ENCODE measurements around the gene ISOC2. TPM values are rescaled to one million over a fixed set of nuclear protein-coding genes. Genes with fewer than 3 reads are reported as not detected.
"Not testable (repeated sequence)": the region's sequence is repeated elsewhere in the genome, so short reads cannot be mapped to it uniquely, and the experiment has no call there.

The ISOC2 gene
- polyA plus RNA-seq, 4 donors, result 33.8 to 59.3 (median 42.8) TPM

DNA sequence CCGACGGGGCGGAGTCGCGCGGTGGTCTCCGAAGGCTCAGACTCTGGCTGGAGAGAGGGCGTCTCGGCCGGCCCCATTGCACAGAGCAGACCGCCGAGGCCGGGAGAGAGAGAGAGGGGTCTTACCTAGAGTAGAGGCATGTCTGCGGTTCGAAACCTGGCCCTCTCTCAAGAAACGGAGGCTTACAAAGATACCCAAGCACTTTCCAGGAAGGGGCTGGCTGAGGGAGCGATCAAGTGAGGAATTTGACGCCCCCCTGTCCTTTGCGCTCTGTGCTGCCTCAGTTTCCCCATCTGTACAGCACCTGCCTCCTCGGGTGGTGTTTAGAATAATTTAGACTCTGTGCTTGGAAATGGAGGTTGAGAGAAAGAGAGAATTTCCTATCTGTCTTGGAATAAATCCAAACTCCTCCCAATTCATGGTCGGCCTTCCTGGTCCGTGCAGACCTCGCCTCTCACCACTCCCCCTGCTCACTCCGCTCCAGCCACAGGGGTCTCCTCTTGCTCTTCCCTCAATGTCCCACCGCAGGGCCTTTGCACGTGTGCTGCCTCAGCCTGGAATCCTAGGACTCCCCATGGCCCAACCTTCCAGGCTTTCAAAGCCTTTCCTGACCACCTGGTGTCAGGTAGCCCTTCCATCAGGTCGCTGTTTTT is 658 bp upstream of the ISOC2 start:
- no peak for DNase-seq (ENCODE audit: low read depth in 4 of 4, low spot score in 2 of 4)

DNA sequence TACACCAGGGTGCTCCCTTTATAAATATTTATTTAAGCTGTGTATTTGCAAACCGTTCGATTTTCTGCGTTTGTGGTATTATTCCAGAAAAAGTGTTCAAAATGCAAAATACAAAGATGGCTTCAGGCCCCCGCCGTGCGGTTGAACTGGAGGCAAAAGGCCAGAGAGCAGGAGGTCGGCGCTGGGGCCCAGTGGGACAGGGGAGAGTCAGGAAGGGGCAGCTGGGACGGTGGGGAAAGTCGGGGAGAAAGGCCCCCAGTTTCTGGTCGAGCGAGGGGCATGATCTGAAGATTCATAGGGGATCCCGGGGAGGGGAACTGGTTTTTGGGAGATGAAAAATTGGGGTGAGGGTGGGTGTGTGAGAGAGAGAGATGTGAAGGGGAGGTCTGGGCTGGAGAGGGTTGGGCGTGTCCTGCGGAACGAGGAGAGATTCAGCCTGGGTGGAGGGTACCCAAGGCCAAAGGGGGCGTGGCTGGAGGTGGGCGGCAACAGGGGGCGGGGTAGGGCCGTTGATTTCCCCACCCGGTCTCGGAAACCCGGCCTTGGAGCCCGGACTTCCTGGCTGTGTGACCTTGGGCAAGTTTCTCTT is 678 bp downstream of the ISOC2 start:
- DNase-seq (ENCODE audit: low read depth in 4 of 4, low spot score in 2 of 4), result no peak

DNA sequence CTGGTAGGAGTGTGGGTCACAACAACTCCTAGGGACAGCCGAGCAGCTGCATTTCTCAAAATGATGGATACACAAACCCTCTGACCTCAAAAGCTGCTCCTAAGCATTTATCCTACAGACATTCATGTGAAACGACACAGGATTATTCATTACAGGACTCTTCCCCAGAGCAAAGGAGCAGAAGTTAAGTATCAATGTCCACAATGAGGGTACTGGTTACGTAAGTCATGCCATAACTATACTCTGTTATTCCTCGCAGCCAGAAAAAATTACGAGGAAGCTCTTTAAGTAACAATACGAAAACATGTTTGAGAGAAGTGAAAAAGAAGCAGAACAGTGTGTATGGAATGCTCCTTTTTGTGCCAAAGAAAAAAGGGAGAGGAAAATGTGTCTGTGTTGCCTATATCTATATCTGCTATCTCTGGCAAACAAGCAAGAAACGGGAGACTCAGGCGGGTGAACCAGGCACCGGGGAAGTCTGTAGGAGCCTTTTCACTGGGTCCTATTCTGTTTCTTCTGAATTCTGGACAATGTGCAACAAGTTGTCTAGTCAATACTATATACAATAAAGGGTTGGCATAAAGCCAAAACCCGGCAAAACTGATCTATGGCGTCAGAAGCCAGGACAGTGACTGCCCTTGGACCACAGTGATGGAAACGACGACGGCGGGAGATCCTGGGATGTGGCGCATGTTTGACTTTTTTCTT is 1.3 kb downstream of the ISOC2 start:
- no peak for DNase-seq (ENCODE audit: low read depth in 4 of 4, low spot score in 2 of 4)

DNA sequence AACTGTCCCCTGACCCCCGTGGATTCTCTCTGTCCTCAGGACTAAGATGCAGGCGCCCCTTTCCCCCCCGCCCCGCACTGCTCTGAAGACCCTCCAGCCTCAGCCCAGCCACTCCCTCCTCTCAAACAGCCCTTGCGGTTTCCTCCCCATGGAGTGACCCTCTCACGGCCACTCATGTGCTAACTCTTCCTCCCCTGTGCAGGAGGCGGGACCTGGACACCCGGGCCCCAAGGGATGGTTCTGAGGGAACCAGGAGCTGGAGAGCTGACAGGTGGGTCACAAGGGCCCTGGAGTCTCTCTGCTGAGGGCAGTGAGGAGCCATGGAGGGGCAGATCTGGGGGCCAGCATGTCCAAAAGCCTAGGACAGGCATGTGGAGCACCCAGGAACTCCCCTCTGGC is 1.9 kb downstream of the ISOC2 start:
- no peak for DNase-seq (ENCODE audit: low read depth in 4 of 4, low spot score in 2 of 4)

DNA sequence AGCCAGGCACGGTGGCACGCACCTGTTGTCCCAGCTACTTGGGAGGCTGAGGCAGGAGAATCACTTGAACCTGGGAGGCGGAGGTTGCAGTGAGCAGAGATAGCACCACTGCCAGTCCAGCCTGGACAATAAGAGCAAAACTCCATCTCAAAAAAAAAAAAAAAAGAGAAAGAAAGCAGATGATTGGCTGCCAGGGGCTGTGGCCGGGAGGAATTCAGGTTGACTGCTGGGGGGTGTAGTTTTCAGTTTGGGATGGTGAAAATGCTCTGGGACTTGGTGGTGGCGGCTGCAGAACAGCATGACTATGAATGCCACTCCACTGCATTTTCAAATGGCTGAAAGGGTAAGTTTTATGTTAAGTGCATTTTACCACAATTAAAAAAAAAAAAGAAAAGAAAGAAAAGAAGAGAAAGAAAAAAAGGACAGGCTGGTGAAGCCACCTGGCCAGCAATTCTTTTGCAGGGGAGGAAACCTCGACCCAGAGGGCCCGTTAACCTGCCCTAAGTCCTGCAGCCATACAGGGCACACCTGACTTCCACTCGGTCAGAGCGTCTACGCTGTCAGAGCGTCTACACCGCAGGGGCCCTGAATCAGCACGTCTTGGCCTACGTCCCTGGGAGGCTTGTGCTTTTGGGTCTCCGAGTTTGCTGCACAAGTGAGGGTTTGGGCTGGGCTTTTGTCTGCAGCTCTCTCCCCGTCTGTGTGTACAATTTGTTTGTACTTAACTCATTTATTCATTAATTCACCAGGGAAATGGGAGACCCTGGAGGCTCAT is 3.6 kb downstream of the ISOC2 start:
- DNase-seq (ENCODE audit: low read depth in 4 of 4, low spot score in 2 of 4), result no peak

- DNase-seq (ENCODE audit: low read depth in 4 of 4, low spot score in 2 of 4), result no peak
These were observed 5.1 kb downstream of the ISOC2 start for GRCh38 chr19:55456347-55456746.

GRCh38 chr19:55455576-55456235 is 5.7 kb downstream of the ISOC2 start:
- DNase-seq (ENCODE audit: low read depth in 4 of 4, low spot score in 2 of 4), result no peak

DNA sequence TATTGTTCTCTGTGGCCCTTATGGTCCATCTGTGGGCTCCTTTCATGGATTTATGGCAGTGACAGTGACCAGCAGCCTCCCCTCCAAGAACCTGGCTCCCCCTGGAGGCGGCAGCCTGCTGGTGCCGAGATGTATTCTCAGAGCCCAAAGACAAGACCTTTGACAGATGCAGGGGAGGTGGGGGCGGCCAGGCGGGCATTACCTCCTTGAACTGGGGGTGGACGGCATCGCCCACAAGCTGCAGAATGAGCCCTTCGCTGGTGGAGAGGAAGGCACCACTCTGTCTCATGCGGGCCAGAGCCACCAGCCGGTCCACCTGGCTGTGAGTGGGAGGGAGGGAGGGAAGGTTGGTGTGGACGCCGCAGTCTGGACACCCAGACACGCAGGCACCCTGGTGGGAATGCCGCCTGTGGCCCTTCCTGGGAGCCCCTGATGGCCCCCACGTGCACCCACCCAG is 6.6 kb downstream of the ISOC2 start:
- DNase-seq (ENCODE audit: low read depth in 4 of 4, low spot score in 2 of 4), result no peak

DNA sequence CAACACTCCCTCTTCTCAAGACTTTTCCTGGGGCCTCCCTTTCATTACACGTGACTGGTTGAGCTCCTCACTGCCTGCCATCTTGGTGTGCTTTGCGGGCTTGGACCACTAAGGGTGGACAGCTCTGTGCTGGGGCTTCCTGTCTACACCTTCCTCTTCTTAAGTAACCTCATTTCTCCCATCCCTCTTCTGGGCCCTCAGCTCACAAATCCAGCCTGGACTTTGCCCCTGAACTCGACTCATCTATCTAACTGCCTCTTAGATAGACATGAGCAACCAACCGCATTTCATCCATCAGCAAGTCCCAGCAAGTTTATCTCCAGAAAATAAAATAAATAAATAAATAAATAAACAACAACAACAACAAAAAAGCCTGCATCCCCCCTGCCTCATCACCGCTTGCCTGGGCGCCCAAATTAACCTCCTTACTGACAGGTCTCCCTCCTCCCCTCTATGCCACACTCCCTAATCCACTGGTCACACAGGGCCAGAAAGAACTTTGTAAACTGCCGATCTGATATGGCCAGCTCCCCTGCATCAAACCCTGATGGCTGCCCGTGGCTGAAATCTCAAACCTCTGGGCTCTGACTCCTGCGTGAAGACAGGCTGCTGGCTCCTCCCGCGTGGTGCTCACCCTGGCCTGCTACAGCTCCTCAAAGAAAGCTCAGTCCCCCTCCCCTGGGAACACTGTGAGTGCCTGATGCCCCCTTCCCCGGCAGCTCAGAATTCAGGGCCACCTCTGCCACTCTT is 7.8 kb downstream of the ISOC2 start:
- no peak for DNase-seq (ENCODE audit: low read depth in 4 of 4, low spot score in 2 of 4)

GRCh38 chr19:55452749-55453346 is 8.6 kb downstream of the ISOC2 start:
- peak in 3 of 4 donors; percentile 71 to 85 (median 84) for DNase-seq (ENCODE audit: low read depth in 4 of 4, low spot score in 2 of 4)

DNA sequence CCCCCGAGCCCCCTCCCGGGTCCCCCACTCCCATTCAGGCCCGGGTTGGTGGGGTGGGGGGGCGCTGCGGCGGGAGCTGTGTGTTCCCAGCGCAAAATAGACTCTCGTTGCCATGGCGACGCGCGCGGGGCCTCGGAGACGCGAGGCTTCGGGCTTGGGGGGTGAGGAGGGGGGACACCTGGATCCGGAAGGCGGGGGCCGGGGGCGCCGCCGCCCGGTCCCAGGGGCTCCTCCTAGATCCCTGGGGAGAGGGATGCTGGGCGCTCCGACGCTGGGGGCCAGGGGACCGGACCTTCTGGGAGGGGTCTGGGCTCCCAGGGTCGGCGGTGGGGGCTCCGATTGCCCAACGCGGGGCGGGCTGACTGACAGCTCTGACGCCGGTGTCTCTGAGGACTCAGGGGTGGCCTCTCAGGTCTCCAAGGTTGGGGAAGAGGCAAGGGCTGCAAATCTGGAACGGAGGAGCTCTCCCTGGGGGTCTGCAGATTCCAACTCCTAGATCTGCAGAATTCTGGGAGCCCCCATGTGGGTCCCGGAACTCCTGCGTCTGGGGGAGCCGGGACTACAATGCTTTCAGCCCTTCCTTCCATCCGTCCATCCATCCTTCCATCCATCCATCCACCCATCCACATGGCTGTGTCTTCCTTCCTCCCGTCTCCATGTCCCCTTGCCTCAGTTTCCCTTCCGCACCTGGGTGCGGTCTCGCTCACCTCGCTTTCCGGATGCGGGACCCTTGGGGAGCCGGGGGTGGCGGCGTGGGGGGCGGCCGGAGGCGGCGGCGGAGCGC is 9.3 kb downstream of the ISOC2 start:
- DNase-seq (ENCODE audit: low read depth in 4 of 4, low spot score in 2 of 4), result no peak

DNA sequence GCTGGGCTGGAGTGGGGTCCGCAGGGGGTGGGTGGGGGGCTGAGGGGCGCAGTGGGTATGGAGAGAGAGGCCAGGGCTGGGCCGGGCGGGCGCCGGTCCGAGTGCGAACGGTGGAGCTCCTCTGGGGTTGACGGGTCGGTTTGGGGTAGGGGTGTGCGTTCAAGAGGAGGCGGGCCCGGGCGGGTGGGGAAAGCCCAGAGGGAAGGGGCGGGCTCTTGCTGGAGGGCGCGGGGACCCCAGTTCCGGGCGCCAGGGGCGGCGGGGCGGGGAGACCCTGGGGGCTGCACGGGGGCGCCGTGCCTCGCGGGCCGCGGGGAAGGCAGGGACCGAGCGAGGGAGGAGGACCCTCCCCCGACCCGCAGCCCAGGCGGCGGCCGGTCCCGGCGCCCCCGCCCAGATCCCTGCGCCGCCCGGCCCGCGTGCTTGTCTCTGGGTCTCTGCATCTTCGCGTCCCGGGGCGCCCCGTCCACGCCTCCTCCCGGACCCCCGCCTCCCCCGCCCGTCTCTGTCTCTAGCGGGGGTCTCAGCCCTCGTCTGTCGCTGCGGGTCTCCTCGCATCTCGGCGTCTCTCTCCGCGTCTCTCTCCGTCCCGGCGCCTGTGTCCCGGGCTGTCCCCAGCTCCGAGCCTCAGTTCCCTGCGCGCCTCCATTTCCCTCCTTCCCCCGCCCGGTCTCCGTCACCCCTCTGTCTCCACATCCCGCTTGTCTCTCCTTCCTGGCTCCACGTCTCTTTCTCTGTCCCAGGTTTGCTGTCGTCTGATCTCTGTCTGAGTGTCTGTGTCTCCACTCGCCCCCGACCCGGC is 10.1 kb downstream of the ISOC2 start:
- no peak for DNase-seq (ENCODE audit: low read depth in 4 of 4, low spot score in 2 of 4)

GRCh38 chr19:55449469-55449868 is 12.0 kb downstream of the ISOC2 start:
- DNase-seq (ENCODE audit: low read depth in 4 of 4, low spot score in 2 of 4), result no peak

- not testable (repeated sequence) for DNase-seq (ENCODE audit: low read depth in 4 of 4, low spot score in 2 of 4)
These were observed 13.3 kb downstream of the ISOC2 start for GRCh38 chr19:55448175-55448490.

- no peak for DNase-seq (ENCODE audit: low read depth in 4 of 4, low spot score in 2 of 4)
These were observed 13.8 kb downstream of the ISOC2 start for GRCh38 chr19:55447421-55448174.

DNA sequence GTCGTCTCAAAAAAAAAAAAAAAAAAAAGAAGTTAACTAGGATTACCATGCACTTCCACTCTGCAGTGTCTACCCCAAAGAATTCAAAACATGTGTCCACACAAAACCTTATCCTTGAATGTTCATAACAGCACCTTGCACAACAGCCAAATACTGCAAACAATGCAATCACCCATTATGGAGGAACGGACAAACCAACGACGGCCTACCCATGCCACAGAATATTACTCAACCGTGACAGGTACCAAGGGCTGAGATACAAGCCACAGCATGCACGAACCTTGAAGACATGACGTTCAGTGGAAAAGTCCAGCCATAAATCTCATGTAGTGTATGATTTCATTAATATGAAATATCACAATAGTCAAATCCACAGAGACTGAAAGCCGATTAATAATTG is 15.4 kb downstream of the ISOC2 start:
- no peak for DNase-seq (ENCODE audit: low read depth in 4 of 4, low spot score in 2 of 4)

- DNase-seq (ENCODE audit: low read depth in 4 of 4, low spot score in 2 of 4), result no peak
These were observed 16.8 kb downstream of the ISOC2 start for GRCh38 chr19:55444646-55445045.
